K562 (cell line): Measurements from ENCODE around the gene HSD11B1.

ENCODE experiments used
- BCL6 ChIP-seq: fragments of 250-450 bp; sonication (Bioruptor Pico); IDR thresholded peaks from 2 replicates; pipeline ENCODE4 v1.4.0; 2020
- E2F5 ChIP-seq: sonication (generic); formaldehyde crosslinking; IDR thresholded peaks from 2 replicates; pipeline ENCODE4 v1.8.0; 2022; ENCODE audit warnings: mild to moderate bottlenecking, missing genetic modification reagents
- MAX ChIP-seq: sonication (generic); formaldehyde crosslinking; IDR thresholded peaks from 2 replicates; pipeline ENCODE4 v1.9.0; 2022; ENCODE audit warnings: mild to moderate bottlenecking, missing genetic modification reagents
- PATZ1 ChIP-seq: fragments of 250-450 bp; sonication (Bioruptor Pico); IDR thresholded peaks from 2 replicates; pipeline ENCODE4 v1.5.0; 2020; ENCODE audit warnings: mild to moderate bottlenecking, borderline replicate concordance
- POLR2A ChIP-seq: fragments of 450-650 bp; conservative IDR thresholded peaks from 2 replicates; pipeline ENCODE4 v1.6.1; 2016
- POLR2AphosphoS5 ChIP-seq: IDR thresholded peaks from 2 replicates; pipeline ENCODE4 v1.6.1; 2011; ENCODE audit warnings: mild to moderate bottlenecking, low read depth, low read length, moderate library complexity; ENCODE audit not compliant: control insufficient read depth, insufficient read depth
- ZC3H8 ChIP-seq: fragments of 450-650 bp; IDR thresholded peaks from 2 replicates; pipeline ENCODE4 v1.6.1; 2017
- ZFPM2 ChIP-seq: fragments of 250-450 bp; sonication (Bioruptor Pico); IDR thresholded peaks from 2 replicates; pipeline ENCODE4 v1.5.1; 2022; ENCODE audit warnings: mild to moderate bottlenecking

GRCh38 chr1:209769171-209769904, 64.7 kb downstream of the HSD11B1 start:
- TF ChIP-seq POLR2A (no peak), PATZ1 (CRISPR knock-in tag) (no peak), E2F5 (CRISPR knock-in tag) (no peak), MAX (CRISPR knock-in tag) (no peak), BCL6 (CRISPR knock-in tag) (no peak), POLR2AphosphoS5 (no peak), ZFPM2 (CRISPR knock-in tag) (no peak), ZC3H8 (no peak)
